LNCaP clone FGC (cell line): Measurements from ENCODE around the gene SLC39A11.
"Not testable (repeated sequence)": the region's sequence is repeated elsewhere in the genome, so short reads cannot be mapped to it uniquely, and the experiment has no call there.

Experiments
- DNase-seq: peaks from one replicate; pipeline ENCODE4 v3.0.0-alpha.2; 2011; ENCODE audit warnings: low read depth
- H3K4me3 ChIP-seq: 2 replicates; pipeline ENCODE4 v1.5.1; 2011; ENCODE audit warnings: mild to moderate bottlenecking, low read depth, low read length, control low read depth
- CTCF ChIP-seq: IDR thresholded peaks from 2 replicates; pipeline ENCODE4 v1.5.1; 2012; ENCODE audit warnings: mild to moderate bottlenecking; ENCODE audit not compliant: control insufficient read depth, insufficient read depth; ENCODE audit errors: extremely low read depth

Gene SLC39A11

GRCh38 chr17:73060721-73061120 lies 31.8 kb downstream of the SLC39A11 start:
- H3K4me3 ChIP-seq = no peak overlapping the region
- DNase-seq = no peak
- no peak for TF ChIP-seq CTCF

GRCh38 chr17:73059713-73060112 lies 32.8 kb downstream of the SLC39A11 start:
- DNase-seq, H3K4me3 ChIP-seq: not testable (repeated sequence)

GRCh38 chr17:73058022-73058421 lies 34.5 kb downstream of the SLC39A11 start:
- TF ChIP-seq CTCF = no peak
- H3K4me3 ChIP-seq = no peak overlapping the region
- no peak for DNase-seq

- no peak overlapping the region for H3K4me3 ChIP-seq
- no peak for TF ChIP-seq CTCF
- DNase-seq = no peak
Measured at GRCh38 chr17:73057196-73057595, 35.3 kb downstream of the SLC39A11 start.

- H3K4me3 ChIP-seq = no peak overlapping the region
- no peak for TF ChIP-seq CTCF
- DNase-seq = no peak
Measured at GRCh38 chr17:73052923-73053322, 39.6 kb downstream of the SLC39A11 start.

GRCh38 chr17:73050797-73051196 lies 41.7 kb downstream of the SLC39A11 start:
- no peak for TF ChIP-seq CTCF

GRCh38 chr17:73048170-73048569 lies 44.3 kb downstream of the SLC39A11 start:
- TF ChIP-seq CTCF = no peak
- DNase-seq = no peak
- H3K4me3 ChIP-seq = no peak overlapping the region

More at GRCh38 chr17:73050797-73051196, 41.7 kb downstream of the SLC39A11 start:
- H3K4me3 ChIP-seq = no peak overlapping the region
- DNase-seq = no peak

GRCh38 chr17:73045724-73046123 lies 46.8 kb downstream of the SLC39A11 start:
- TF ChIP-seq CTCF = no peak
- no peak for DNase-seq
- H3K4me3 ChIP-seq = no peak overlapping the region
